ENCODE measurements around the gene TOB2.
"Not testable (repeated sequence)": the region's sequence is repeated elsewhere in the genome, so short reads cannot be mapped to it uniquely, and the experiment has no call there.

Gene TOB2

GRCh38 chr22:41479671-41480396, 33.2 kb upstream of the TOB2 start:
- no peak overlapping the region for H3K27ac ChIP-seq (ENCODE audit: low read length)
- no peak overlapping the region for H3K9ac ChIP-seq (ENCODE audit: low read length)
- H3K9me3 ChIP-seq (ENCODE audit: control insufficient read depth, low read depth, low read length) = no peaks in the 10 kb centered on the region
- H3K27me3 ChIP-seq (ENCODE audit: control insufficient read depth, insufficient read depth, low read length) = no peaks in the 10 kb centered on the region
- H3K4me3 ChIP-seq (ENCODE audit: low read length) = no peak overlapping the region
- no peaks in the 10 kb centered on the region for H3K36me3 ChIP-seq (ENCODE audit: control insufficient read depth, low read depth, low read length)
- peaks cover 41% of the 10 kb centered on the region for H3K4me1 ChIP-seq (ENCODE audit: control insufficient read depth, low read depth, low read length)

GRCh38 chr22:41478891-41479521, 32.4 kb upstream of the TOB2 start:
- Histone ChIP-seq H3K36me3 (ENCODE audit: control insufficient read depth, low read depth, low read length) (no peaks in the 10 kb centered on the region), H3K9ac (ENCODE audit: low read length) (no peak overlapping the region), H3K9me3 (ENCODE audit: control insufficient read depth, low read depth, low read length) (no peaks in the 10 kb centered on the region), H3K4me1 (ENCODE audit: control insufficient read depth, low read depth, low read length) (peaks cover 41% of the 10 kb centered on the region), H3K27me3 (ENCODE audit: control insufficient read depth, insufficient read depth, low read length) (no peaks in the 10 kb centered on the region), H3K4me3 (ENCODE audit: low read length) (no peak overlapping the region), H3K27ac (ENCODE audit: low read length) (no peak overlapping the region)

- H3K27ac ChIP-seq (ENCODE audit: low read length) = no peak overlapping the region
- no peaks in the 10 kb centered on the region for H3K36me3 ChIP-seq (ENCODE audit: control insufficient read depth, low read depth, low read length)
- H3K4me1 ChIP-seq (ENCODE audit: control insufficient read depth, low read depth, low read length) = peaks cover 41% of the 10 kb centered on the region
- no peaks in the 10 kb centered on the region for H3K9me3 ChIP-seq (ENCODE audit: control insufficient read depth, low read depth, low read length)
- H3K9ac ChIP-seq (ENCODE audit: low read length) = no peak overlapping the region
- H3K27me3 ChIP-seq (ENCODE audit: control insufficient read depth, insufficient read depth, low read length) = no peaks in the 10 kb centered on the region
- H3K4me3 ChIP-seq (ENCODE audit: low read length) = no peak overlapping the region
These were observed 31.9 kb upstream of the TOB2 start for GRCh38 chr22:41478473-41478872.

GRCh38 chr22:41474872-41475451, 28.4 kb upstream of the TOB2 start:
- H3K9me3 ChIP-seq (ENCODE audit: control insufficient read depth, low read depth, low read length) = no peaks in the 10 kb centered on the region
- H3K4me3 ChIP-seq (ENCODE audit: low read length) = no peak overlapping the region
- H3K27me3 ChIP-seq (ENCODE audit: control insufficient read depth, insufficient read depth, low read length) = no peaks in the 10 kb centered on the region
- H3K36me3 ChIP-seq (ENCODE audit: control insufficient read depth, low read depth, low read length) = no peaks in the 10 kb centered on the region
- H3K9ac ChIP-seq (ENCODE audit: low read length) = no peak overlapping the region
- no peak overlapping the region for H3K27ac ChIP-seq (ENCODE audit: low read length)
- peaks cover 11% of the 10 kb centered on the region for H3K4me1 ChIP-seq (ENCODE audit: control insufficient read depth, low read depth, low read length)

GRCh38 chr22:41471568-41471967, 25.0 kb upstream of the TOB2 start:
- no peak overlapping the region for H3K9ac ChIP-seq (ENCODE audit: low read length)
- peaks cover 4% of the 10 kb centered on the region for H3K4me1 ChIP-seq (ENCODE audit: control insufficient read depth, low read depth, low read length)
- H3K9me3 ChIP-seq (ENCODE audit: control insufficient read depth, low read depth, low read length) = no peaks in the 10 kb centered on the region
- H3K27ac ChIP-seq (ENCODE audit: low read length) = no peak overlapping the region
- H3K4me3 ChIP-seq (ENCODE audit: low read length) = no peak overlapping the region
- no peaks in the 10 kb centered on the region for H3K27me3 ChIP-seq (ENCODE audit: control insufficient read depth, insufficient read depth, low read length)
- peaks cover 12% of the 10 kb centered on the region for H3K36me3 ChIP-seq (ENCODE audit: control insufficient read depth, low read depth, low read length)

- H3K27me3 ChIP-seq (ENCODE audit: control insufficient read depth, insufficient read depth, low read length) = no peaks in the 10 kb centered on the region
- H3K36me3 ChIP-seq (ENCODE audit: control insufficient read depth, low read depth, low read length) = peaks cover 19% of the 10 kb centered on the region
- H3K9ac ChIP-seq (ENCODE audit: low read length) = no peak overlapping the region
- H3K4me3 ChIP-seq (ENCODE audit: low read length) = no peak overlapping the region
- peaks cover 4% of the 10 kb centered on the region for H3K4me1 ChIP-seq (ENCODE audit: control insufficient read depth, low read depth, low read length)
- H3K27ac ChIP-seq (ENCODE audit: low read length) = no peak overlapping the region
- H3K9me3 ChIP-seq (ENCODE audit: control insufficient read depth, low read depth, low read length) = no peaks in the 10 kb centered on the region
These were observed 24.3 kb upstream of the TOB2 start for GRCh38 chr22:41470886-41471285.

GRCh38 chr22:41469218-41469851, 22.7 kb upstream of the TOB2 start:
- Histone ChIP-seq H3K9ac (ENCODE audit: low read length) (peak overlapping the region; percentile 92), H3K27me3 (ENCODE audit: control insufficient read depth, insufficient read depth, low read length) (no peaks in the 10 kb centered on the region), H3K9me3 (ENCODE audit: control insufficient read depth, low read depth, low read length) (no peaks in the 10 kb centered on the region), H3K27ac (ENCODE audit: low read length) (peak overlapping the region; percentile 96), H3K36me3 (ENCODE audit: control insufficient read depth, low read depth, low read length) (peaks cover 32% of the 10 kb centered on the region), H3K4me3 (ENCODE audit: low read length) (peak overlapping the region; percentile 71), H3K4me1 (ENCODE audit: control insufficient read depth, low read depth, low read length) (peaks cover 4% of the 10 kb centered on the region)

- Histone ChIP-seq H3K4me3 (ENCODE audit: low read length) (peak within 1 kb of the TSS; percentile 71), H3K9me3 (ENCODE audit: control insufficient read depth, low read depth, low read length) (no peaks in the 10 kb centered on the region), H3K4me1 (ENCODE audit: control insufficient read depth, low read depth, low read length) (peaks cover 4% of the 10 kb centered on the region), H3K36me3 (ENCODE audit: control insufficient read depth, low read depth, low read length) (peaks cover 39% of the 10 kb centered on the region), H3K9ac (ENCODE audit: low read length) (peak within 1 kb of the TSS; percentile 92), H3K27ac (ENCODE audit: low read length) (peak within 1 kb of the TSS; percentile 96), H3K27me3 (ENCODE audit: control insufficient read depth, insufficient read depth, low read length) (no peaks in the 10 kb centered on the region)
These were observed 22.0 kb upstream of the TOB2 start, which contains the start of the genes ACO2 and PHF5A for GRCh38 chr22:41468381-41469217. TSS of gene ACO2 (plus strand) at chr22:41469117. CDS start at chr22:41469147, 30 bp downstream. TSS of gene PHF5A (minus strand) at chr22:41468692. CDS start at chr22:41468653, 39 bp downstream.

- Histone ChIP-seq H3K9ac (ENCODE audit: low read length) (no peak overlapping the region), H3K36me3 (ENCODE audit: control insufficient read depth, low read depth, low read length) (peaks cover 72% of the 10 kb centered on the region), H3K27ac (ENCODE audit: low read length) (no peak overlapping the region), H3K4me1 (ENCODE audit: control insufficient read depth, low read depth, low read length) (no peaks in the 10 kb centered on the region), H3K27me3 (ENCODE audit: control insufficient read depth, insufficient read depth, low read length) (no peaks in the 10 kb centered on the region), H3K9me3 (ENCODE audit: control insufficient read depth, low read depth, low read length) (no peaks in the 10 kb centered on the region), H3K4me3 (ENCODE audit: low read length) (no peak overlapping the region)
These were observed 15.3 kb upstream of the TOB2 start for GRCh38 chr22:41461901-41462300.

GRCh38 chr22:41460071-41460470, 13.5 kb upstream of the TOB2 start:
- not testable (repeated sequence) for H3K27me3 ChIP-seq (ENCODE audit: control insufficient read depth, insufficient read depth, low read length); H3K4me3 ChIP-seq (ENCODE audit: low read length); H3K4me1 ChIP-seq (ENCODE audit: control insufficient read depth, low read depth, low read length); H3K27ac ChIP-seq (ENCODE audit: low read length); H3K9me3 ChIP-seq (ENCODE audit: control insufficient read depth, low read depth, low read length); H3K9ac ChIP-seq (ENCODE audit: low read length)
- peaks cover 56% of the 10 kb centered on the region for H3K36me3 ChIP-seq (ENCODE audit: control insufficient read depth, low read depth, low read length)

- Histone ChIP-seq H3K9ac (ENCODE audit: low read length) (no peak overlapping the region), H3K27me3 (ENCODE audit: control insufficient read depth, insufficient read depth, low read length) (no peaks in the 10 kb centered on the region), H3K4me3 (ENCODE audit: low read length) (no peak overlapping the region), H3K9me3 (ENCODE audit: control insufficient read depth, low read depth, low read length) (no peaks in the 10 kb centered on the region), H3K4me1 (ENCODE audit: control insufficient read depth, low read depth, low read length) (no peaks in the 10 kb centered on the region), H3K27ac (ENCODE audit: low read length) (no peak overlapping the region), H3K36me3 (ENCODE audit: control insufficient read depth, low read depth, low read length) (peaks cover 49% of the 10 kb centered on the region)
These were observed 12.8 kb upstream of the TOB2 start for GRCh38 chr22:41459431-41459830.
